GM21717 (cell line): ENCODE measurements around the gene CYBB.

Experiments
- ATAC-seq: cut with Tn5 transposase; IDR thresholded peaks from one replicate; pipeline ENCODE4 v1.9.1; 2021; ENCODE audit warnings: mild to moderate bottlenecking, moderate library complexity; ENCODE audit not compliant: unreplicated experiment

The CYBB gene

GRCh38 chrX:37830371-37830770 lies 50.5 kb downstream of the CYBB start:
- no peak for ATAC-seq

- no peak for ATAC-seq
These were observed 55.1 kb downstream of the CYBB start for GRCh38 chrX:37834937-37835336.

- no peak for ATAC-seq
These were observed 61.1 kb downstream of the CYBB start for GRCh38 chrX:37840931-37841330.

GRCh38 chrX:37844622-37845021 lies 64.8 kb downstream of the CYBB start:
- ATAC-seq, result no peak

GRCh38 chrX:37846141-37846540 lies 66.3 kb downstream of the CYBB start:
- ATAC-seq, result no peak

GRCh38 chrX:37846558-37846933 lies 66.7 kb downstream of the CYBB start:
- ATAC-seq, result no peak

- ATAC-seq, result peak; percentile 98
These were observed 67.3 kb downstream of the CYBB start, which contains the start of gene DYNLT3 for GRCh38 chrX:37846934-37847732. TSS of gene DYNLT3 (minus strand) at chrX:37847571. CDS start at chrX:37847510, 61 bp downstream.

GRCh38 chrX:37847733-37848197 lies 67.9 kb downstream of the CYBB start:
- ATAC-seq, result peak; percentile 16

- ATAC-seq, result no peak
These were observed 74.3 kb downstream of the CYBB start for GRCh38 chrX:37854148-37854547.

- no peak for ATAC-seq
These were observed 74.9 kb downstream of the CYBB start for GRCh38 chrX:37854748-37855147.

GRCh38 chrX:37860721-37861120 lies 80.9 kb downstream of the CYBB start:
- no peak for ATAC-seq

GRCh38 chrX:37862851-37863250 lies 83.0 kb downstream of the CYBB start:
- ATAC-seq, result no peak
